HG03457 (cell line): ENCODE results near the gene ATOH8.
"Not testable (repeated sequence)": the region's sequence is repeated elsewhere in the genome, so short reads cannot be mapped to it uniquely, and the experiment has no call there.

Experiments
- ATAC-seq: cut with Tn5 transposase; IDR thresholded peaks from one replicate; pipeline ENCODE4 v1.9.1; 2021; ENCODE audit warnings: moderate number of reproducible peaks; ENCODE audit not compliant: unreplicated experiment

ATOH8 gene

GRCh38 chr2:85813982-85814801 lies 60.4 kb downstream of the ATOH8 start:
- no peak for ATAC-seq

GRCh38 chr2:85814802-85815550 lies 61.2 kb downstream of the ATOH8 start:
- no peak for ATAC-seq

GRCh38 chr2:85819811-85820510 lies 66.2 kb downstream of the ATOH8 start:
- no peak for ATAC-seq

- no peak for ATAC-seq
These were observed 69.0 kb downstream of the ATOH8 start for GRCh38 chr2:85822766-85823165.

- no peak for ATAC-seq
These were observed 70.2 kb downstream of the ATOH8 start for GRCh38 chr2:85823951-85824350.

GRCh38 chr2:85826990-85827878 lies 73.4 kb downstream of the ATOH8 start:
- ATAC-seq, result no peak

- no peak for ATAC-seq
These were observed 74.2 kb downstream of the ATOH8 start for GRCh38 chr2:85827879-85828569.

GRCh38 chr2:85828725-85829124 lies 74.9 kb downstream of the ATOH8 start:
- ATAC-seq, result no peak

- not testable (repeated sequence) for ATAC-seq
These were observed 75.6 kb downstream of the ATOH8 start for GRCh38 chr2:85829394-85829793.

GRCh38 chr2:85830645-85831044 lies 76.9 kb downstream of the ATOH8 start:
- no peak for ATAC-seq

GRCh38 chr2:85831735-85832134 lies 77.9 kb downstream of the ATOH8 start:
- ATAC-seq, result no peak

- no peak for ATAC-seq
These were observed 80.7 kb downstream of the ATOH8 start for GRCh38 chr2:85834466-85834865.
